ENCODE data around the gene GIT1. TPM values are rescaled to one million over a fixed set of nuclear protein-coding genes. Genes with fewer than 3 reads are reported as not detected.

GIT1 gene
- total RNA-seq, 6 donors from 2014 or later: 34.6 to 88.4 (median 45.5) TPM

DNA sequence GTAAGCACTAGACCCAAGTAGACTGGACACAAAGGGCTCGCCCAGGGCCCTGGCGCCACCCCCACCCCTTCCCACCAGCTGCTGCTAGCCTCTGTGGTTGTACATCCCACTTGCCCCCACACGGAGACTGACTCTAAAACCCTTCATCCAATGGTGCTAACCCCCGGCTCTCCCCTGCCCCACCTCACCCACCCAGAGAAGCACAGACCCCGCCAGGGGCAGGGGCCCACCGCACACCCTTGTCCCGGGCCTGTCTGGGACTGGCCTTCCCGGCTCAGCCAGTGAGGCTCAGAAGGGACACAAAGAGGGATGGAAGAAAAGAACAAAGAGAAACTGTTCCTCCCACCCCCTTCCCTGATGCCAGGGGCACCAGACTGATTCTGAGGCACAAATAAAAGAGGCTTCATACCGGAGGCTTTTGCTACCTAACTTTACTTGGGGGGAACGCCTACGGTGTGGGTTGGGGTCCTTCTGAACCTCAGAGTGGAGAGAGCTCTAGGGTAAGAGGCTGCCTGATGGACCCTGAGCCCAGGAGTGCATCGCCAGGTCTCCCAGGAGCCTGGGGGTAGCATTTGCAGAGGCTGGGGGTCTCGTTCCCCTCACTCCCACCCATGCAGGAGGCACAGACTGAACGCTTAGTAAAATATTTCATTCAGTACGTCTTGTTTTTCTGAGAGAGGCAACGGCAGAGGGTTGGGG lies 25.1 kb upstream of the GIT1 start:
- Histone ChIP-seq H3K36me3 (no peaks in the 10 kb centered on the region), H3K27ac (no peak overlapping the region), H3K4me1 (peaks cover 49 to 66% (median 60%) of the 10 kb centered on the region in 4 donors), H3K9me3 (no peaks in the 10 kb centered on the region), H3K27me3 (peaks cover 0 to 10% (median 0%) of the 10 kb centered on the region in 4 donors), H3K4me3 (no peak overlapping the region)
- ATAC-seq (ENCODE audit: low FRiP score in 2 of 2): no peak
- peak in 1 of 2 donors; percentile 73 for DNase-seq
- 56 to 64% methylated on average over 13 of the region's 16 CpGs for WGBS, 2 donors
- TF ChIP-seq, protein P1, sequence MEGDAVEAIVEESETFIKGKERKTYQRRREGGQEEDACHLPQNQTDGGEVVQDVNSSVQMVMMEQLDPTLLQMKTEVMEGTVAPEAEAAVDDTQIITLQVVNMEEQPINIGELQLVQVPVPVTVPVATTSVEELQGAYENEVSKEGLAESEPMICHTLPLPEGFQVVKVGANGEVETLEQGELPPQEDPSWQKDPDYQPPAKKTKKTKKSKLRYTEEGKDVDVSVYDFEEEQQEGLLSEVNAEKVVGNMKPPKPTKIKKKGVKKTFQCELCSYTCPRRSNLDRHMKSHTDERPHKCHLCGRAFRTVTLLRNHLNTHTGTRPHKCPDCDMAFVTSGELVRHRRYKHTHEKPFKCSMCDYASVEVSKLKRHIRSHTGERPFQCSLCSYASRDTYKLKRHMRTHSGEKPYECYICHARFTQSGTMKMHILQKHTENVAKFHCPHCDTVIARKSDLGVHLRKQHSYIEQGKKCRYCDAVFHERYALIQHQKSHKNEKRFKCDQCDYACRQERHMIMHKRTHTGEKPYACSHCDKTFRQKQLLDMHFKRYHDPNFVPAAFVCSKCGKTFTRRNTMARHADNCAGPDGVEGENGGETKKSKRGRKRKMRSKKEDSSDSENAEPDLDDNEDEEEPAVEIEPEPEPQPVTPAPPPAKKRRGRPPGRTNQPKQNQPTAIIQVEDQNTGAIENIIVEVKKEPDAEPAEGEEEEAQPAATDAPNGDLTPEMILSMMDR (IDR thresholded peaks at IDR 0.05): no peak
- TF ChIP-seq POLR2AphosphoS5 (IDR thresholded peaks at IDR 0.05) (no peak), POLR2A (IDR thresholded peaks at IDR 0.05) (no peak), EP300 (IDR thresholded peaks at IDR 0.05) (no peak)

DNA sequence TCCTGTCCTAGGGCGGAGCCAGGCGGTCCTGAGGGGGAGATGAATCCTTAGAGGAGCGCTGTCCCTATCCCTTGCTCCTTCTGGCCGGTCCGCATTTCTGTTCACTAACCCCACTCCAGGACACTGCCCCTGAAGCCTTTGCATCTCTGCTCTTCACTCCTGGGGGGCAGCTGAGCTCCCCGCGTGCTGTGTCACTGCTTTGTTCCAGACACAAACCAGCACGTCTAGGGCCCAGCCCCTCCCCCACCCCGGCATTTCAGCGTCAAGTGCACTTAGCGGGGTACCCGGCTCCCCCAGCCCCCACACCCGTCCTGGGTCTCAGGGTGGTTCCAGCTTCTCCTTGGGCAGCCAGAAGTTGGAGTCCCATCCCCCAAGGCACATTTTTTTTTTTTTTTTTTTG lies 24.4 kb upstream of the GIT1 start:
- peaks cover 49 to 62% (median 59%) of the 10 kb centered on the region in 4 donors for H3K4me1 ChIP-seq
- H3K36me3 ChIP-seq: no peaks in the 10 kb centered on the region
- 36 to 48% methylated on average over 13 of the region's 13 CpGs for WGBS, 2 donors
- H3K4me3 ChIP-seq: peak overlapping the region in 3 of 4 donors; percentile 29 to 47 (median 45)
- H3K27ac ChIP-seq: peak overlapping the region in 1 of 4 donors; percentile 19
- ATAC-seq (ENCODE audit: low FRiP score in 2 of 2): no peak
- no peaks in the 10 kb centered on the region for H3K9me3 ChIP-seq
- peak in 1 of 2 donors; percentile 54 for DNase-seq
- H3K27me3 ChIP-seq: peaks cover 0 to 10% (median 0%) of the 10 kb centered on the region in 4 donors
- TF ChIP-seq POLR2A (IDR thresholded peaks at IDR 0.05) (no peak), POLR2AphosphoS5 (IDR thresholded peaks at IDR 0.05) (no peak), EP300 (IDR thresholded peaks at IDR 0.05) (no peak)
- TF ChIP-seq, protein P1 (IDR thresholded peaks at IDR 0.05): no peak

DNA sequence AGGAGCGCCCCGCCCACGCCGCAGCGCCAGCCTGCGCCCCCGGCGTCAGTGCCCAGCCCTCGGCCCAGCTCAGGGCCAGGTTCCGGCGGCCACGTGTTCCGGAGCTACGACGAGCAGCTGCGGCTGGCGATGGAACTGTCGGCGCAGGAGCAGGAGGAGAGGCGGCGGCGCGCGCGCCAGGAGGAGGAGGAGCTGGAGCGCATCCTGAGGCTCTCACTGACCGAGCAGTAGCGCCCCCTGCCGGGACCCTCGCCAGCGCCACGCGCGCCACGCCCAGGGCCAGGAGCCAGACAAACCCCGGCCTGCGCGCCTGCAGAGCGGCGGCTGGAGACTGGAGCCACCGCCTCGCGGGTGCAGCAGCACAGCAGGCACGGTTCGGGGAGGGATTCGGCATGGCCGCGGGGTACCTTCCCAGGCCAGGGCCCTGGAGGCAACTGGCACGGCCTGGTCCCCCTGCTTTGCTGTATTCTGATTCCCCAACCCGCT lies 23.9 kb upstream of the GIT1 start:
- Histone ChIP-seq H3K36me3 (no peaks in the 10 kb centered on the region), H3K9me3 (no peaks in the 10 kb centered on the region), H3K27me3 (peaks cover 0 to 10% (median 0%) of the 10 kb centered on the region in 4 donors), H3K4me1 (peaks cover 49 to 58% (median 58%) of the 10 kb centered on the region in 4 donors), H3K27ac (peak overlapping the region in 1 of 4 donors; percentile 32), H3K4me3 (peak overlapping the region in 3 of 4 donors; percentile 29 to 47 (median 45))
- 1% methylated on average over 19 of the region's 50 CpGs; no CpG with 5 or more reads in 1 of the 2 donors for WGBS, 2 donors
- DNase-seq: peak; percentile 93 to 99
- peak; percentile 78 to 87 for ATAC-seq (ENCODE audit: low FRiP score in 2 of 2)
- TF ChIP-seq POLR2AphosphoS5 (IDR thresholded peaks at IDR 0.05) (peak; percentile 14 to 37), EP300 (IDR thresholded peaks at IDR 0.05) (peak in 1 of 4 donors; percentile 50), POLR2A (IDR thresholded peaks at IDR 0.05) (no peak)
- TF ChIP-seq, protein P1 (IDR thresholded peaks at IDR 0.05): peak; percentile 88 to 97 (median 95)

- 60 to 63% methylated on average over 38 to 47 of the region's 85 CpGs for WGBS, 2 donors
- Histone ChIP-seq H3K9me3 (no peaks in the 10 kb centered on the region), H3K27me3 (peaks cover 0 to 10% (median 0%) of the 10 kb centered on the region in 4 donors), H3K27ac (peak overlapping the region in 1 of 4 donors; percentile 32), H3K4me3 (peak overlapping the region in 3 of 4 donors; percentile 29 to 47 (median 45)), H3K36me3 (no peaks in the 10 kb centered on the region), H3K4me1 (peaks cover 46 to 51% (median 50%) of the 10 kb centered on the region in 4 donors)
- peak in 1 of 2 donors; percentile 84 for DNase-seq
- no peak for ATAC-seq (ENCODE audit: low FRiP score in 2 of 2)
- TF ChIP-seq POLR2A (IDR thresholded peaks at IDR 0.05) (no peak), EP300 (IDR thresholded peaks at IDR 0.05) (no peak), POLR2AphosphoS5 (IDR thresholded peaks at IDR 0.05) (no peak)
- TF ChIP-seq, protein P1 (IDR thresholded peaks at IDR 0.05): no peak
Observed at GRCh38 chr17:29612404-29613280, 23.2 kb upstream of the GIT1 start.
